Measurements from ENCODE around the gene CPXM2.
"Not testable (repeated sequence)": the region's sequence is repeated elsewhere in the genome, so short reads cannot be mapped to it uniquely, and the experiment has no call there.

Gene CPXM2

GRCh38 chr10:123746061-123746460 is 145.5 kb downstream of the CPXM2 start:
- Mint-ChIP-seq H3K27me3 (no peaks in the 10 kb centered on the region), H3K9me3 (no peaks in the 10 kb centered on the region), H3K4me3 (no peak overlapping the region), H3K27ac (no peak overlapping the region), H3K4me1 (no peaks in the 10 kb centered on the region), H3K36me3 (no peaks in the 10 kb centered on the region)

GRCh38 chr10:123744224-123744536 is 147.4 kb downstream of the CPXM2 start:
- H3K4me1 Mint-ChIP-seq = no peaks in the 10 kb centered on the region
- H3K27ac Mint-ChIP-seq = no peak overlapping the region
- H3K4me3 Mint-ChIP-seq = no peak overlapping the region
- no peaks in the 10 kb centered on the region for H3K27me3 Mint-ChIP-seq
- H3K9me3 Mint-ChIP-seq = no peaks in the 10 kb centered on the region
- no peaks in the 10 kb centered on the region for H3K36me3 Mint-ChIP-seq

GRCh38 chr10:123743441-123744223 is 148.0 kb downstream of the CPXM2 start:
- H3K27ac Mint-ChIP-seq = no peak overlapping the region
- H3K36me3 Mint-ChIP-seq = no peaks in the 10 kb centered on the region
- no peaks in the 10 kb centered on the region for H3K27me3 Mint-ChIP-seq
- no peaks in the 10 kb centered on the region for H3K4me1 Mint-ChIP-seq
- no peak overlapping the region for H3K4me3 Mint-ChIP-seq
- no peaks in the 10 kb centered on the region for H3K9me3 Mint-ChIP-seq

GRCh38 chr10:123742751-123743440 is 148.7 kb downstream of the CPXM2 start:
- H3K4me1 Mint-ChIP-seq = no peaks in the 10 kb centered on the region
- no peak overlapping the region for H3K4me3 Mint-ChIP-seq
- no peaks in the 10 kb centered on the region for H3K36me3 Mint-ChIP-seq
- H3K27ac Mint-ChIP-seq = no peak overlapping the region
- H3K9me3 Mint-ChIP-seq = no peaks in the 10 kb centered on the region
- no peaks in the 10 kb centered on the region for H3K27me3 Mint-ChIP-seq

- no peaks in the 10 kb centered on the region for H3K36me3 Mint-ChIP-seq
- H3K4me1 Mint-ChIP-seq = no peaks in the 10 kb centered on the region
- H3K27me3 Mint-ChIP-seq = no peaks in the 10 kb centered on the region
- no peaks in the 10 kb centered on the region for H3K9me3 Mint-ChIP-seq
- H3K4me3 Mint-ChIP-seq = no peak overlapping the region
- H3K27ac Mint-ChIP-seq = no peak overlapping the region
Observed at GRCh38 chr10:123741711-123742110, 149.9 kb downstream of the CPXM2 start.

- Mint-ChIP-seq H3K27ac (no peak overlapping the region), H3K27me3 (no peaks in the 10 kb centered on the region), H3K36me3 (no peaks in the 10 kb centered on the region), H3K9me3 (no peaks in the 10 kb centered on the region), H3K4me1 (no peaks in the 10 kb centered on the region), H3K4me3 (no peak overlapping the region)
Observed at GRCh38 chr10:123741146-123741545, 150.5 kb downstream of the CPXM2 start.

- H3K27ac Mint-ChIP-seq, H3K27me3 Mint-ChIP-seq, H3K9me3 Mint-ChIP-seq, H3K4me3 Mint-ChIP-seq, H3K36me3 Mint-ChIP-seq, H3K4me1 Mint-ChIP-seq: not testable (repeated sequence)
Observed at GRCh38 chr10:123736917-123737316, 154.7 kb downstream of the CPXM2 start.

- no peak overlapping the region for H3K4me3 Mint-ChIP-seq
- no peak overlapping the region for H3K27ac Mint-ChIP-seq
- no peaks in the 10 kb centered on the region for H3K36me3 Mint-ChIP-seq
- no peaks in the 10 kb centered on the region for H3K27me3 Mint-ChIP-seq
- no peaks in the 10 kb centered on the region for H3K9me3 Mint-ChIP-seq
- no peaks in the 10 kb centered on the region for H3K4me1 Mint-ChIP-seq
Observed at GRCh38 chr10:123729523-123729922, 162.1 kb downstream of the CPXM2 start.

- no peak overlapping the region for H3K4me3 Mint-ChIP-seq
- H3K27me3 Mint-ChIP-seq = no peaks in the 10 kb centered on the region
- no peaks in the 10 kb centered on the region for H3K36me3 Mint-ChIP-seq
- H3K27ac Mint-ChIP-seq = no peak overlapping the region
- no peaks in the 10 kb centered on the region for H3K9me3 Mint-ChIP-seq
- H3K4me1 Mint-ChIP-seq = no peaks in the 10 kb centered on the region
Observed at GRCh38 chr10:123726836-123727235, 164.8 kb downstream of the CPXM2 start.

GRCh38 chr10:123726381-123726780 is 165.2 kb downstream of the CPXM2 start:
- H3K36me3 Mint-ChIP-seq = no peaks in the 10 kb centered on the region
- H3K4me1 Mint-ChIP-seq = no peaks in the 10 kb centered on the region
- H3K27me3 Mint-ChIP-seq = no peaks in the 10 kb centered on the region
- no peaks in the 10 kb centered on the region for H3K9me3 Mint-ChIP-seq
- H3K27ac Mint-ChIP-seq = no peak overlapping the region
- no peak overlapping the region for H3K4me3 Mint-ChIP-seq

- Mint-ChIP-seq H3K27me3 (peaks cover 1% of the 10 kb centered on the region), H3K4me3 (no peak overlapping the region), H3K36me3 (no peaks in the 10 kb centered on the region), H3K27ac (no peak overlapping the region), H3K4me1 (no peaks in the 10 kb centered on the region), H3K9me3 (no peaks in the 10 kb centered on the region)
Observed at GRCh38 chr10:123724747-123725146, 166.9 kb downstream of the CPXM2 start.

GRCh38 chr10:123722351-123722750 is 169.3 kb downstream of the CPXM2 start:
- no peak overlapping the region for H3K27ac Mint-ChIP-seq

GRCh38 chr10:123721441-123722049 is 170.1 kb downstream of the CPXM2 start:
- Mint-ChIP-seq H3K4me3 (no peak overlapping the region), H3K36me3 (no peaks in the 10 kb centered on the region), H3K4me1 (no peaks in the 10 kb centered on the region), H3K9me3 (peaks cover 5% of the 10 kb centered on the region), H3K27ac (no peak overlapping the region), H3K27me3 (peaks cover 1% of the 10 kb centered on the region)

More at GRCh38 chr10:123722351-123722750, 169.3 kb downstream of the CPXM2 start:
- peaks cover 1% of the 10 kb centered on the region for H3K27me3 Mint-ChIP-seq
- H3K36me3 Mint-ChIP-seq = no peaks in the 10 kb centered on the region
- H3K9me3 Mint-ChIP-seq = peaks cover 5% of the 10 kb centered on the region
- no peaks in the 10 kb centered on the region for H3K4me1 Mint-ChIP-seq
- H3K4me3 Mint-ChIP-seq = no peak overlapping the region

GRCh38 chr10:123720536-123720935 is 171.1 kb downstream of the CPXM2 start:
- Mint-ChIP-seq H3K9me3 (peaks cover 5% of the 10 kb centered on the region), H3K27me3 (peaks cover 1% of the 10 kb centered on the region), H3K4me1 (no peaks in the 10 kb centered on the region), H3K27ac (no peak overlapping the region), H3K36me3 (no peaks in the 10 kb centered on the region), H3K4me3 (no peak overlapping the region)

GRCh38 chr10:123718544-123719060 is 173.0 kb downstream of the CPXM2 start:
- Mint-ChIP-seq H3K4me1 (no peaks in the 10 kb centered on the region), H3K27me3 (peaks cover 3% of the 10 kb centered on the region), H3K27ac (no peak overlapping the region), H3K4me3 (no peak overlapping the region), H3K36me3 (no peaks in the 10 kb centered on the region), H3K9me3 (peaks cover 5% of the 10 kb centered on the region)

- no peaks in the 10 kb centered on the region for H3K4me1 Mint-ChIP-seq
- no peak overlapping the region for H3K27ac Mint-ChIP-seq
- H3K36me3 Mint-ChIP-seq = no peaks in the 10 kb centered on the region
- peaks cover 3% of the 10 kb centered on the region for H3K27me3 Mint-ChIP-seq
- peaks cover 5% of the 10 kb centered on the region for H3K9me3 Mint-ChIP-seq
- H3K4me3 Mint-ChIP-seq = no peak overlapping the region
Observed at GRCh38 chr10:123717336-123717735, 174.3 kb downstream of the CPXM2 start.

Data from activated naive CD4-positive, alpha-beta T cell treated with anti-CD3 and anti-CD28 coated beads, Interleukin-2, amount 50 U/mL, for 24 hours (primary cell).